ENCODE results near the gene ADCY1.

The ADCY1 gene

DNA sequence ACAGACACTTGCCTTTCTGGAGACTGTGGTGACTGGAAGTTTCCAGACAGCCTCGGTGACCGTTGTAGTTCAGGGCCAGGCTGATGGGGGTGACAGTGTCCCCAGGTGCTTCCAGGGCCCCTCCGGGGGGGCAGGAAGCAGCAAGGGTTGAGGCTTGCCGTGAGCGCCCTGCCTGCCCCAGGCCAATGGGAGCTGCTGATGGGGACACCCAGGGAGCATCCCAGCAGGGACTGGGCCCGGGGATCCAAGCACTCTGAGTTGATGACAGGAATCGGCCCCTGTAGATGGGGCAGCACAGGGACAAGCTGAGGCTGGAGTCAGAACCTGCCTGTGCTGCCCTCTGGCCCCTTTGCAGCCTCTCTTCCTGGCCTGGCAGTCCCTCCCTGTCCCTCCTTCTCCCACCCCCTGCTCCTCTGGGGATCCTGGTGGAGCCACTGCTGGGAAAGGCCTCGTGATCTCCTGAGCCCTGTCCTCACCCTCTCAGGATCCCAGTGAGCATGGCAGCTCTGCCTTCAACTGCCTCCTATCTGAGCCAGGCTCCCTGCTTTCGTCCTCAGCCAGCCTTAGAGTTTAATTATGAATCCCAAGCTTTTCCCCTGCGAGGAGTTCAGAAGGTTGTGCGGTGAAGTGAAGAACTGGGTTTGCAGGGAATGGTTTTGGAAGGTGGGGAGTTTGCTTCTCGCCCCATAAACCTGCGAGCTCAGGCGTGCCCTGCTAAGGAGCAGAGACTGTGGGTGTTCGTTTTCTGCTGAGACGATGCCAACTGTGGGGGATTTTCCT lies 84.7 kb downstream of the ADCY1 start:
- in situ Hi-C loops (cut with MboI; ENCODE audit: low sequenced_read_pairs, unreplicated experiment), result no loop called here
- no peak for TF ChIP-seq CTCF (IDR thresholded peaks at IDR 0.05; ENCODE audit: borderline replicate concordance, control extremely low read depth, extremely low read depth, insufficient read depth, missing control alignments)

DNA sequence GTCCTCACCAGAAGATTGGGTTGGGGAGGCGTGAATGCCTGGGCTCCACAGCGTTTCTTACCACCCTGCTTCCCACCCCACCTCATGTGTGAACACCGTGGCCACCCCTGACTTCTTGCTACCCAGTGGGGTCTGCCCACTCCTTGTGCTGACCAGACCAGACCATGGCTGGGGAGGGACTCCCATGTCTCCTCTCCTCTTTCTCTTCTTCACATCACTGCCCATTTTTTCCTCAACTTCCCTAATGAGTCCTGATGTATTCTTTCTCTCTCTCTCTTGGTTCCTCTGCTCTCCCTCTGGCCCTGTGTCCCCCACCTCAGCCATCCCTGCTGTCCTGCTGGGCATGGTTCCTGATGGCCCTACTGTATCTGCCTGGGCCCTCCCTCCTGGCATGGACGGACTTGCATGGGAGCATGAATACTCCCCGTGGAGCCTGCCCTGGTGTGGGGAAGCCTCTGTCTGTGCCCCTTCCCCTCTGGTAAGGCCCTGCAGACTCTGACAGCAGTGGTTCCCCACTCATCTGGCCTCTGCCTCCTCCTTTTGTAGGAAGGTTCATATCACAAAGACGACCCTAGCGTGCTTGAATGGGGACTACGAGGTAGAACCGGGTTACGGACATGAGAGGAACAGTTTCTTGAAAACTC lies 85.5 kb downstream of the ADCY1 start:
- TF ChIP-seq CTCF (IDR thresholded peaks at IDR 0.05; ENCODE audit: borderline replicate concordance, control extremely low read depth, extremely low read depth, insufficient read depth, missing control alignments), result no peak
- in situ Hi-C loops (cut with MboI; ENCODE audit: low sequenced_read_pairs, unreplicated experiment), result no loop called here
- DNase-seq (ENCODE audit: low spot score), result no peak

More for the DNA sequence above, 84.7 kb downstream of the ADCY1 start:
- DNase-seq (ENCODE audit: low spot score), result no peak

GRCh38 chr7:45660201-45660900 lies 86.2 kb downstream of the ADCY1 start:
- in situ Hi-C loops (cut with MboI; ENCODE audit: low sequenced_read_pairs, unreplicated experiment), result no loop called here
- DNase-seq (ENCODE audit: low spot score), result no peak
- TF ChIP-seq CTCF (IDR thresholded peaks at IDR 0.05; ENCODE audit: borderline replicate concordance, control extremely low read depth, extremely low read depth, insufficient read depth, missing control alignments), result no peak

- no peak for TF ChIP-seq CTCF (IDR thresholded peaks at IDR 0.05; ENCODE audit: borderline replicate concordance, control extremely low read depth, extremely low read depth, insufficient read depth, missing control alignments)
- DNase-seq (ENCODE audit: low spot score), result no peak
- in situ Hi-C loops (cut with MboI; ENCODE audit: low sequenced_read_pairs, unreplicated experiment), result no loop called here
Observed at GRCh38 chr7:45660901-45661211, 86.7 kb downstream of the ADCY1 start.

DNA sequence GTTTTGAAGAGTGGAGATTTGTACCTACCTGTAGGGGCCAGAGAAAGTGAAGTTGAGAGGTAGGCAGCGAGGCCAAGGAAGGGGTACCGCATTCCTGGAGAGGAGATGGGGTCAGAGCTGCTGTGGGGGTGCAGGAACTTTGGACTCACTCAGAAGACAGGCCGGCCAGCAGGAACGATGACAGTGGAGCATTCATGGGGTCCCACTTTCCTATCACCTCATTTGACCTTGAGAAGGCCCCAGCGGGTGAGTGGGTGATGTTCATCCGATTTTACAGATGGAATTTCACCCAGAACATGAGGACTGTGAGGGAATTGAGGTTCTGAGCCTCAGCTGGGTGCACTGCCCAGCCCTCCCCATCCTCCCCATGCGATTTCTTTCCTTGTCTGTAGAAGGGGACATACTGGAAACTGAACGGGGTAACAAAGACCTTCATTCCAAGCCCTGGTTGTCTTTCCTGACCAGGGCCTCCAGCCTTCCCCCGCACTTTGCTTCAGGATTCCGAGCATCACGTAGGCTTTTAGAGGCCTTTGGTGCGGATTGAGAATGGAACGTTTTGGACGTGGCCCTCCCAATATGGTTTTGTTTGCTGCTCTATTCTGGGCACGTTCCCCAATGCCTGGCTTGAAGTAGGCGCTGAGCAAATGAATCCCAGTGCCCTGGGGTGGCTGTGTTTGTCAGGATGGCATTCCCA lies 87.3 kb downstream of the ADCY1 start:
- in situ Hi-C loops (cut with MboI; ENCODE audit: low sequenced_read_pairs, unreplicated experiment), result no loop called here
- no peak for DNase-seq (ENCODE audit: low spot score)
- TF ChIP-seq CTCF (IDR thresholded peaks at IDR 0.05; ENCODE audit: borderline replicate concordance, control extremely low read depth, extremely low read depth, insufficient read depth, missing control alignments), result no peak

GRCh38 chr7:45662018-45662417 lies 87.8 kb downstream of the ADCY1 start:
- in situ Hi-C loops (cut with MboI; ENCODE audit: low sequenced_read_pairs, unreplicated experiment), result no loop called here

More at GRCh38 chr7:45662018-45662417, 87.8 kb downstream of the ADCY1 start:
- no peak for TF ChIP-seq CTCF (IDR thresholded peaks at IDR 0.05; ENCODE audit: borderline replicate concordance, control extremely low read depth, extremely low read depth, insufficient read depth, missing control alignments)
- DNase-seq (ENCODE audit: low spot score), result no peak
